Stomach (tissue), 9 donors: ENCODE results near the gene ERO1A. TPM values are rescaled to one million over a fixed set of nuclear protein-coding genes. Genes with fewer than 3 reads are reported as not detected.

Experiments
- DNase-seq, 2 donors: peaks; one replicate each; pipeline versions ENCODE4 v3.0.0 to v3.0.0-alpha.2; 2013 to 2019
- H3K27ac ChIP-seq, 5 donors: fragments of 200-600 bp in 4 of 5; sonication (generic) in 4 of 5; one replicate each; pipeline ENCODE4 v1.5.1; 2013 to 2019; ENCODE audit warnings: mild to moderate bottlenecking in 1 of 5, moderate library complexity in 1 of 5
- H3K27me3 ChIP-seq, 3 donors: fragments of 200-600 bp; sonication (generic); one replicate each; pipeline ENCODE4 v1.5.1; 2017 to 2019; ENCODE audit warnings: mixed run types in 1 of 3
- H3K36me3 ChIP-seq, 4 donors: fragments of 200-600 bp; sonication (generic); 1 replicate in 3 of 4; 2 replicates in 1 of 4; pipeline ENCODE4 v1.5.1; 2016 to 2019
- H3K4me1 ChIP-seq, 4 donors: fragments of 200-600 bp; sonication (generic); one replicate each; pipeline ENCODE4 v1.5.1; 2016 to 2019
- H3K4me3 ChIP-seq, 4 donors: fragments of 200-600 bp; sonication (generic) in 3 of 4; one replicate each; pipeline ENCODE4 v1.5.1; 2016 to 2019; ENCODE audit warnings: mild to moderate bottlenecking in 1 of 4
- H3K9me3 ChIP-seq, 4 donors: fragments of 200-600 bp; sonication (generic); one replicate each; pipeline ENCODE4 v1.5.1; 2016 to 2019
- EP300 ChIP-seq: sonication (generic); formaldehyde crosslinking; IDR thresholded peaks from one replicate; pipeline ENCODE4 v1.6.1; 2017; ENCODE audit warnings: antibody characterized with exemption
- POLR2A ChIP-seq, 4 donors: fragments of 450-650 bp; IDR thresholded peaks; one replicate each; pipeline ENCODE4 v1.6.1; 2016; ENCODE audit warnings: antibody characterized with exemption in 4 of 4, control low read depth in 2 of 4, mild to moderate bottlenecking in 1 of 4, moderate library complexity in 1 of 4
- POLR2AphosphoS5 ChIP-seq, 3 donors: sonication (generic); formaldehyde crosslinking; IDR thresholded peaks; one replicate each; pipeline ENCODE4 v1.6.1; 2016; ENCODE audit warnings: antibody characterized with exemption in 3 of 3
- WGBS, 5 donors: extraction: QIAGEN DNeasy Blood & Tissue Kit in 3 of 5; methylation state at CpG; one replicate each; pipeline versions ENCODE4 v1.1.5 to v1.1.7; 2013 to 2018; 5-methylcytosine and 5-hydroxymethylcytosine counted together
- intact Hi-C: fragments of 100-400 bp; cut with DNase I; formaldehyde crosslinking; loops from one replicate; pipeline ENCODE4 v1.15.1; 2023; ENCODE audit warnings: low total_unique reads
- polyA plus RNA-seq, 3 donors: library from polyadenylated mRNA; stranded (reverse); fragments of 200-250 nt; gene quantifications; one replicate each; pipeline ENCODE4 v1.2.3, GENCODE V29; 2013
- total RNA-seq, 5 donors: library from RNA; depleted of rRNA; stranded (reverse); fragments of >200 nt; gene quantifications; one replicate each; pipeline versions ENCODE4 v1.1.0 to v1.2.3, GENCODE V29; 2014 to 2016
- TF ChIP-seq, protein P1 (sequence below), 7 experiments: fragments of 450-650 bp in 4 of 7; fragments of 200-600 bp in 3 of 7; sonication (generic) in 3 of 7; IDR thresholded peaks; one replicate each; pipeline ENCODE4 v1.5.1; 2016 to 2019; ENCODE audit warnings: antibody characterized with exemption in 7 of 7, control low read depth in 2 of 7, mild to moderate bottlenecking in 1 of 7
- donor health status: healthy with polysubstance abuse.
- donor health status: Bipolar disorder and iron deficiency.
- donor health status: healthy.

Gene ERO1A
- total and polyA plus RNA-seq, 8 donors: 6.9 to 105 (median 54.9) TPM

DNA sequence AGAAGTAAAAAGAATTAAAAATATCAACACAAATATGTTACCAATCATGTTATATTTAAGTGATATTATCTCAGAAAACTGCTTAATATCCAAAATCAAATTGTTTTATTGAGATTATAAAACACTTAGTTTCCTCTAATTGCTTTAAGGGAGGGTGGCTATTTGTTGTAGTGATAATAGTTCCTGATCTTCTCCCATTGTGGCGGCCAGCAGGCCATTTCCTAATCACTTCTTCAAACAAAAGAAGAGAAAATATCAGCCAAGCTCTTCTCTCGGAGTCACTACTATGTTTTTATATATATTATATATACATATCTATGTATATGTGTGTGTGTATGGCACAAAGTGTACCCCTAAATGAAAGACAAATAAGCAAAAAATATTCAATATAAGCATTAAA lies 31.5 kb downstream of the ERO1A start:
- H3K4me3 ChIP-seq: no peak overlapping the region
- H3K36me3 ChIP-seq: peaks cover 14 to 72% (median 59%) of the 10 kb centered on the region in 4 donors
- H3K4me1 ChIP-seq: no peaks in the 10 kb centered on the region
- H3K9me3 ChIP-seq: no peaks in the 10 kb centered on the region
- H3K27ac ChIP-seq: no peak overlapping the region
- WGBS, 5 donors: 35 to 69% (median 61%) methylated on average over 2 of the region's 2 CpGs
- TF ChIP-seq POLR2AphosphoS5 (IDR thresholded peaks at IDR 0.05) (no peak), EP300 (no peak), POLR2A (IDR thresholded peaks at IDR 0.05) (no peak)
- TF ChIP-seq, protein P1, sequence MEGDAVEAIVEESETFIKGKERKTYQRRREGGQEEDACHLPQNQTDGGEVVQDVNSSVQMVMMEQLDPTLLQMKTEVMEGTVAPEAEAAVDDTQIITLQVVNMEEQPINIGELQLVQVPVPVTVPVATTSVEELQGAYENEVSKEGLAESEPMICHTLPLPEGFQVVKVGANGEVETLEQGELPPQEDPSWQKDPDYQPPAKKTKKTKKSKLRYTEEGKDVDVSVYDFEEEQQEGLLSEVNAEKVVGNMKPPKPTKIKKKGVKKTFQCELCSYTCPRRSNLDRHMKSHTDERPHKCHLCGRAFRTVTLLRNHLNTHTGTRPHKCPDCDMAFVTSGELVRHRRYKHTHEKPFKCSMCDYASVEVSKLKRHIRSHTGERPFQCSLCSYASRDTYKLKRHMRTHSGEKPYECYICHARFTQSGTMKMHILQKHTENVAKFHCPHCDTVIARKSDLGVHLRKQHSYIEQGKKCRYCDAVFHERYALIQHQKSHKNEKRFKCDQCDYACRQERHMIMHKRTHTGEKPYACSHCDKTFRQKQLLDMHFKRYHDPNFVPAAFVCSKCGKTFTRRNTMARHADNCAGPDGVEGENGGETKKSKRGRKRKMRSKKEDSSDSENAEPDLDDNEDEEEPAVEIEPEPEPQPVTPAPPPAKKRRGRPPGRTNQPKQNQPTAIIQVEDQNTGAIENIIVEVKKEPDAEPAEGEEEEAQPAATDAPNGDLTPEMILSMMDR (IDR thresholded peaks at IDR 0.05): no peak
- H3K27me3 ChIP-seq: no peaks in the 10 kb centered on the region
- intact Hi-C loops: no loop called here
- no peak for DNase-seq

DNA sequence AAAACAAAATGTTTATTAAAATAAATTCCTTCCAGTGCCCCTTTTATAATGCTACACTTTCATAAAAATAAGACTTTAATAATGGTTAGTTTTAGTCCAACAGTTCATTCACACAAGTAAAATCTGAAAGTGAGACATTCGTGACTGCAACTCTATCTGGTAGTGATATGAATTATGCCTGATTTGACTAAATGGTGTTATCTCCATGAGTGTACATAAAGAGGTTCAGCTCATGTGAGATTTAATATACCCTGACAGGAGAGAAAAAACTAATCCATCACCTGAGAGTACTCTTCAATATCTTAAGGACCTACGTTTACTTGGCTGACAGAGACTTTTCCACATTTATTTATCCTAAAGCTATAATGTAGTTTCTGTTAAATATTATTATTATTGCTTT lies 34.0 kb downstream of the ERO1A start:
- intact Hi-C loops: no loop called here
- Histone ChIP-seq H3K4me1 (no peaks in the 10 kb centered on the region), H3K9me3 (no peaks in the 10 kb centered on the region), H3K27me3 (no peaks in the 10 kb centered on the region), H3K27ac (no peak overlapping the region), H3K36me3 (peaks cover 9 to 70% (median 63%) of the 10 kb centered on the region in 4 donors), H3K4me3 (no peak overlapping the region)
- TF ChIP-seq, protein P1 (IDR thresholded peaks at IDR 0.05): no peak
- TF ChIP-seq EP300 (no peak), POLR2AphosphoS5 (IDR thresholded peaks at IDR 0.05) (no peak)
- DNase-seq: no peak
- WGBS, 5 donors: 49 to 76% (median 59%) methylated on average over 2 of the region's 2 CpGs

DNA sequence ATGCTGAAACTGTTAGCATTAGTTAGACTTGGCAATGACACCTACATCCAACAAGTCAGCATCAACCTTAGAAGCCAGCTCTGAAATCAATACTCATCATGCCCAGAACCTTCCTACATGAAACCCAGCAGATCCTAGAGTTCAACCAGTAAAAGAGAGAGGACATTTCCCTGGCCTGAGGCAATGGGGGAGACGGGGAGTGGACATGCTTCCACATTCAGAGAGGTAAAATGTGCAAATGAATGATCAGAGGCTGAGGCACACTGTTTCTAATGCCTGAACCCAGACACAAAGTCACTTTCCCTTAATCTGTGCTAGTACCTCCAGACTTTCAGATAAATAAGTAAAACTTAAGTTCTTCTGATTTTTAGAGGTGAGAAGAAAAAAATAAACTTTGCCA lies 34.5 kb downstream of the ERO1A start:
- no peak overlapping the region for H3K27ac ChIP-seq
- DNase-seq: no peak
- no peak overlapping the region for H3K4me3 ChIP-seq
- TF ChIP-seq, protein P1 (IDR thresholded peaks at IDR 0.05): no peak
- TF ChIP-seq POLR2A (IDR thresholded peaks at IDR 0.05) (no peak), EP300 (no peak), POLR2AphosphoS5 (IDR thresholded peaks at IDR 0.05) (no peak)
- intact Hi-C loops: no loop called here
- no peaks in the 10 kb centered on the region for H3K27me3 ChIP-seq
- peaks cover 7 to 70% (median 64%) of the 10 kb centered on the region in 4 donors for H3K36me3 ChIP-seq
- WGBS, 5 donors: 80 to 93% (median 92%) methylated on average over 1 of the region's 1 CpG
- no peaks in the 10 kb centered on the region for H3K4me1 ChIP-seq
- no peaks in the 10 kb centered on the region for H3K9me3 ChIP-seq

DNA sequence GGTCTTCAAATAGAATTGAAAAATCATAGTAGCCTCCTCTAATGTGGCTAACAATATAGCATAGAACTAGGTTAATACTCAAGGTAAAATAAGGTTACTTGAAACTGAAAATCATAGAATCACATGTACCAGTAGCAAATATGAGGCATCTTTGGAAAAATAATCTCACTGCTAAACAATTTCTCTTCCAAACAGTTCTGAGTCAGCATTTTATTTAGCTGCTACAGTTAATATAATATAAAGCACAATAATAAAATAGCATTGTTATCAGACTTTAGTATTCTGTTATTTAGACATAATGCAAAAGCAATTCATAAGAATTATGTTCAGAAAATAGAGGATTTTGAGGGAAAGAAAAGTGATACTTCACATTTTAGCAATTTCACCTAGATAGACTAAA lies 35.0 kb downstream of the ERO1A start:
- Histone ChIP-seq H3K4me1 (no peaks in the 10 kb centered on the region), H3K36me3 (peaks cover 3 to 70% (median 60%) of the 10 kb centered on the region in 4 donors)
- intact Hi-C loops: no loop called here

More for the DNA sequence above, 35.0 kb downstream of the ERO1A start:
- no peak overlapping the region for H3K27ac ChIP-seq
- no peak for DNase-seq
- no peak overlapping the region for H3K4me3 ChIP-seq
- H3K27me3 ChIP-seq: no peaks in the 10 kb centered on the region
- H3K9me3 ChIP-seq: no peaks in the 10 kb centered on the region
- TF ChIP-seq POLR2A (IDR thresholded peaks at IDR 0.05) (no peak), POLR2AphosphoS5 (IDR thresholded peaks at IDR 0.05) (no peak), EP300 (no peak)
- TF ChIP-seq, protein P1 (IDR thresholded peaks at IDR 0.05): no peak
